BE2C (cell line): ENCODE results near the gene ZNF101.

ENCODE experiments used
- DNase-seq: peaks from one replicate; pipeline ENCODE4 v3.0.0-alpha.2; 2020
- H3K27me3 ChIP-seq: fragments of 250-450 bp; sonication (Bioruptor Pico); 2 replicates; pipeline ENCODE4 v1.5.1; 2020; ENCODE audit warnings: mild to moderate bottlenecking
- H3K36me3 ChIP-seq: fragments of 250-450 bp; sonication (Bioruptor Pico); 2 replicates; pipeline ENCODE4 v1.5.1; 2020; ENCODE audit warnings: mild to moderate bottlenecking
- H3K4me1 ChIP-seq: fragments of 250-450 bp; sonication (Bioruptor Pico); 2 replicates; pipeline ENCODE4 v1.5.1; 2020
- H3K4me3 ChIP-seq: 2 replicates; pipeline ENCODE4 v1.5.1; 2011; ENCODE audit warnings: low read depth, low read length
- H3K9me3 ChIP-seq: fragments of 250-450 bp; sonication (Bioruptor Pico); 2 replicates; pipeline ENCODE4 v1.5.1; 2020
- CTCF ChIP-seq: IDR thresholded peaks from 2 replicates; pipeline ENCODE4 v1.5.1; 2012; ENCODE audit warnings: mild to moderate bottlenecking, low read depth, low read length

ZNF101 gene

GRCh38 chr19:19626516-19627472 is 41.8 kb upstream of the ZNF101 start:
- DNase-seq, result no peak
- Histone ChIP-seq H3K27me3 (peaks cover 11% of the 10 kb centered on the region), H3K4me1 (no peaks in the 10 kb centered on the region), H3K4me3 (no peak overlapping the region), H3K9me3 (no peaks in the 10 kb centered on the region; the same call in 1 of the 2 replicates), H3K36me3 (no peaks in the 10 kb centered on the region)
- no peak for TF ChIP-seq CTCF

DNA sequence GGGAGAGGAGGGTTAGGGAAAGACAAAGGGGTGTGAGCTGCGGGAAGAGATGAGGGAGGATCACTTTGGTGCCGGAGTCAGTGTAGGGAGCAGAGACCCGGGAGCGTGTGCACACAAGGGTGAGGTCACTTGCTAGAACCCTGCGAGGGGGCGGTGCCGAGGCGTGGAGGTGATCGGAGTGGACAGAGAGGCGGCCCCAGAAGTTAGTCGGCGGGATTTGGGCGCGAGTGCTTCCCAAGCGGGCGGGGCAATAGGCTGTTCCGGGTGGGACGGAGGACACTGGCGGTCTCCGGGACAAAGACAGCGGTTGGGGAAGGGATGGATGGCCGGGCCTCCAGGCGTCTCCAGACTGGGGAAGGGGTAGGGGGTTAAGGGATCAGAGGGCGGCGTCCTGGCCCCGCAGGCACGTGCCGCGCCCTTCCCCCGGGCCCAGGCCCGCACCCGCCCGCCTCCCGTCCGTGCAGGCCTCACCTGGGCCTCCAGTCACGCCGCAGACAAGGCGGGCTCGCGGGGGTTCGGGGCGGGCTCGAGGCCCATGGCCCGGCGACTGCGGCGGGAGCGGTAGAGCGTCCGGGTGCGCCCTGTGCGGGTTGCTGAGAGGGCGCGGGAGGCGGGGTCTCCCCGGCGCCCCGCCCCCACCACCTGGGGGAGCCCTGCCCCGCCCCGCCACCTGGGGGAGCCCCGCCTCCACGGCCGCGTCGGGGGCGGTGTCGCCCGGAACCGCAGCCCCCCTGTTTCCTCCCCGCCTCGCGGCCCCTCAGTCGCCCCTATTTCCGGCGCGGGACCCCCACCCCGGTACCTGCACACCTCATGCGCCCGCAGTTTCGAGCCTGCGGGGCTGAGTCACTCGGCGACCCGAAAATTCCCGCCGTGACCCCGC is 40.8 kb upstream of the ZNF101 start, which contains the start of gene LPAR2:
LPAR2 (minus strand) TSS at position 600 of the 880 bp plus-strand sequence. CDS start 945 bp downstream, outside the sequence.
- H3K4me1 ChIP-seq, result no peaks in the 10 kb centered on the region
- peaks cover 11% of the 10 kb centered on the region for H3K27me3 ChIP-seq
- DNase-seq, result no peak
- no peaks in the 10 kb centered on the region; the same call in 1 of the 2 replicates for H3K9me3 ChIP-seq
- TF ChIP-seq CTCF, result no peak
- H3K36me3 ChIP-seq, result no peaks in the 10 kb centered on the region
- no peak within 1 kb of the TSS for H3K4me3 ChIP-seq

GRCh38 chr19:19628501-19629134 is 40.0 kb upstream of the ZNF101 start:
- no peak for DNase-seq
- peaks cover 11% of the 10 kb centered on the region for H3K27me3 ChIP-seq
- H3K4me3 ChIP-seq, result no peak overlapping the region
- no peaks in the 10 kb centered on the region for H3K36me3 ChIP-seq
- no peaks in the 10 kb centered on the region; the same call in 1 of the 2 replicates for H3K9me3 ChIP-seq
- H3K4me1 ChIP-seq, result no peaks in the 10 kb centered on the region
- no peak for TF ChIP-seq CTCF

GRCh38 chr19:19630062-19630414 is 38.6 kb upstream of the ZNF101 start:
- no peak overlapping the region for H3K4me3 ChIP-seq
- H3K27me3 ChIP-seq, result peaks cover 11% of the 10 kb centered on the region
- DNase-seq, result no peak
- no peaks in the 10 kb centered on the region; the same call in 1 of the 2 replicates for H3K9me3 ChIP-seq
- no peaks in the 10 kb centered on the region for H3K4me1 ChIP-seq
- no peaks in the 10 kb centered on the region for H3K36me3 ChIP-seq
- no peak for TF ChIP-seq CTCF

GRCh38 chr19:19630426-19630825 is 38.2 kb upstream of the ZNF101 start:
- H3K4me1 ChIP-seq, result no peaks in the 10 kb centered on the region
- no peak for TF ChIP-seq CTCF
- H3K9me3 ChIP-seq, result no peaks in the 10 kb centered on the region; the same call in 1 of the 2 replicates
- peaks cover 11% of the 10 kb centered on the region for H3K27me3 ChIP-seq
- no peak for DNase-seq
- H3K36me3 ChIP-seq, result no peaks in the 10 kb centered on the region
- no peak overlapping the region for H3K4me3 ChIP-seq
